ENCODE data around the gene ABCB6.

ABCB6 gene

DNA sequence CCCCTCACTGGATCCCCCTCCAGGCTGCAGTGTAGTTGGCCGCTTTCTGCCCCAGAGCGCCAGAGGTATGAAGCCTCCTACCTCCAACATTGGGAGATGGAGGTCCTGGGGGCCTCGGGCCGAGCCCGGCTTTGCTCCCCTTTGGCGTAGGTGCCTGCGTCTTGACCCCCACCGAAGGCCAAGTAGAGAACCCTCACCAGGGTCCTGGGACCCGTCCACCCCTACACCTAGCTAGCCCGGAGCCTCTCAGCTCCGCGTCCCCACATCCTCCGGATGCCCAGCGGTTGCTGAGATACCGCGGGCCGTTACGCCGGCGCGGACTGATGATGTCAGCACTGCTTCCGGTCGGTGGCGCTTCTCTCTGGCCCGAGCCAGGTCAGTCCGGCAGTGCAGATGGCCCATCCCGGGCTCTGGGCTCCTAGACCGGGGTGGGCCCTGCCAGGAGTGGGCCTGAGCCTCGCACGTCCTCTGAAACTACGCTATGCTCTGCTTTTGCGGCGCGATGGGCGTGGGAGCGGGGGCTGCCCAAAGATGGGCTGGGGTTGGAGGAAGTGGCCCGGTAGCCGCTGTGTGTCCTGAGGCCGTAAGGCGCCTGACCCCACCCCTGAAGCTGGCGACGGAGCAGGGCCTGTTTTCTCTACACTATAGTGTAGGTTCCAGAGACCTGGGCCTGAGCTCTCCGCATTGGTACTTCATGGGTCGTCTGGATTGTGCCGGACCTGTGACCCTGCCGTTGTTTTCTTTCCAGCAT lies 26.6 kb upstream of the ABCB6 start, which contains the start of the genes GLB1L and STK16:
Gene GLB1L, minus strand, starts transcription at position 297 of the 751 bp plus-strand sequence. CDS start 1,871 bp downstream, outside the sequence.
Gene STK16, plus strand, starts transcription at position 332 of the 751 bp plus-strand sequence. CDS start 521 bp downstream, outside the sequence.
- peak; percentile 98 for DNase-seq

DNA sequence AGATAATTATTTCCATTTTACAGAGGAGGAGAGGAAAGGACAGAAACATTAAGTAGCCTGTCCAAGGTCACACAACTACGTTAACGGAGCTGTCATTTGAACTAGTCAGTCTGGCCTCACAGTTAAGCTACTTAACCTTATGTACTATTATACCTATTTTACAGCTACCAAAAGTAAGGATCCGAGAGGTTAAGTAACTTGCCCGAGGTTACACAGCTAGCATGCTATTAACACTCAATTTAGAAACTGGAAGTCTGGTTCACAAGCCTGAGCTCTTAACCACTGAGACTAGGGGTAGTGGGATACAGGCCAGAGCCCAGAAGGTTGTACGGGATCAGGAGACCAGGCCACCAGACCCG lies 26.0 kb upstream of the ABCB6 start:
- DNase-seq = no peak

- no peak for DNase-seq
Measured at GRCh38 chr2:219243291-219243761, 24.6 kb upstream of the ABCB6 start.

DNA sequence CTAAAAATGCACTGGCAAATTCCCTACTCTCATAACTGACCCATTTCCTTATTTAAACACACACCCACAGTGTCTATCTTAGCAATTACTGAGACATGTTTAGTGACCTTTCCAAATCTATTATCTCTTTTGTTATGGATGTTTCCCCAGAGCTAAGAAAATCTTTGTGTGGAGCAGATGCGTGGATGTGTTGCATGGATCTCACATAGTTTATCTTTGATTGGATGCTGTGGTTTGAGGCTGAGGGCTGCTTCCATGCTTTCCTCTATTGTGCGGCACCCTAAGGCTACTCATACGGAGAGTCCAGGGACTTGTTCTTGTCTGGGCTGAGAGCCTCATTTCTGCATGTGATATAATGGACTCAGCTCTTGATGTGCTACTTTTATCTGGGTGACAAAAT lies 15.6 kb upstream of the ABCB6 start:
- DNase-seq = no peak

DNA sequence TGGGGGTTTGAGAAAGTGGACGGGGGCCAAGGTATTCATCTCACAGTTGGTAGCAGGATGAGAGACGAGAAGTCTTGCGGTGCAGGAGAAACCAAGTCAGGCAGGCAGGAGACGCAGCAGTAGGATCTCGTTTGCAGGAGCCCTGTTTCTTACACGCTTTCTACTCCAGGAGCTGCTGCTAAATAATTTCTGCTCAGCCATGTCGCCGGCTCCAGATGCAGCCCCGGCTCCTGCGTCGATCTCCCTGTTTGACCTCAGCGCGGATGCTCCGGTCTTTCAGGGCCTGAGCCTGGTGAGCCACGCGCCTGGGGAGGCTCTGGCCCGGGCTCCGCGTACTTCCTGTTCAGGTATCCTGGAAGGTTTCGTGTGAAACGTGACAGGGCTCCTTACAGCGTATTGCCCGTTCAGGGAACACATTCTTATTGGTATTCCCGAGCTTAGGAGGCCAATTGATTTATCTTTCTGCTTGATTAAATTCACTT lies 11.3 kb upstream of the ABCB6 start:
- no peak for DNase-seq

GRCh38 chr2:219229305-219230058 lies 10.7 kb upstream of the ABCB6 start, which contains the start of the genes ANKZF1 and ATG9A:
Gene ANKZF1 (plus strand): TSS chr2:219229806. CDS start chr2:219230258, 452 bp downstream.
Gene ATG9A (minus strand): TSS chr2:219229636. CDS start chr2:219228024, 1,612 bp downstream.
- peak; percentile 99 for DNase-seq

DNA sequence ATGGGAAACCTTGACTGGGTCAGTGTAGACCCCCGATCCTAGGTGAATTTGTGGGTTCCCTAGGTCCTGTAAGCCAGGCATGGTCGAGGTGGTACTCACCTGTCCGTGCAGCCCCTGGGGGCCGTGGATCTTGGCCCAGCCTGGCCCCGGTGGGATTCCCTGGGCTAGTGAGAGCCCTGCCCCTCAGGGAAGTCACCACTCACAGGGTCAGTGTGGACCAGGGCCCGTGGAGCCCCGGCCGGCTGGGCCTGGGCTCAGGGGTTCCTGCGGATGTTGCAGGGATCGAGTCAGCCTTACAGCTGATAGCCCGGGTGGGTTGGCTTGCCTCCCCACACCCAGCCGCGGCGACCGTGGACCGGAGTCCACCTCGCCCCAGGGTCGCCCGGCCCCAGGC lies 10.2 kb upstream of the ABCB6 start:
- DNase-seq = no peak

DNA sequence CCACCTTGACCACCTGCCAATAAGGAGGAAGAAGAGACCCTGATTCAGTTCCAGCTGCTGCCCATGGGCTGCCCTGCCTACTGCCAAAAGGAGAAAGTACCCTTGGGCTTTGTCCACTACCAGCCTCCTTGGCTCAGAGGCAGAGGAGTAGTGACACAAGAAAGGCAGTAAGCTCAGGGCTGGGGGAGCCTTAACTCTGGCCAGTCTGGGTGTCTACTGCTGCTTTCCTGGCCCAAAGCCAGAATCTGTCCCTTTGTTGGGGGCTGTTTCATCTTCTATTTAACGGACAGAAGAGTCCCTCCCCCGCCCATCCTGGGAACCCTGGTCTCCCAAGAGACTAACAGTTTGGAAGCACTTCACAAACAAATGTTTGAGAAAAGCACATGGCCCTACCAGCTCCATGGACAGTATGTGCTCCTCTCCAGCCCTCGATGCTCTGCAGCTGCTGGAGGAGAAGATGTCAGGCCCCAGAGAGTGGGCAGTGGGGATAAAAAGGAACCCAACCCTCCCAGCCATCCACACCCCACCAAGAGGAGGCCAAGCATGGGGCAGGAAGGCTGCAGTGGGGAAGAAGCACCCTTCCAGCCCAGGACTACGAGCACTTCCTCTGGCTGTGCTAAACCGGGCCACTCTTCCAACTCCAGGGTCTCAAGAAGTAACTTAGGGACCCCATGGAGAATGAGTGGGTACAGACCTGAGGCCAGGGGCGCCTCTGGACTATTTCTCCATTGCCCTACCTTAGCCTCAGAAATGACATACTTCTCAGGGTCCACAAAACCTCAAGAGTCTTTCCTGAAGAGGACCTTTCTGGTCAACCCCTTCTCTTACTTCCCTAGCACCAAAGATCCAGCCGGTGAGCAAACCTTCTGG lies 9.5 kb upstream of the ABCB6 start:
- no peak for DNase-seq

- DNase-seq = no peak
Measured at GRCh38 chr2:219225350-219225749, 6.6 kb upstream of the ABCB6 start.

- no peak for DNase-seq
Measured at GRCh38 chr2:219223831-219224610, 5.3 kb upstream of the ABCB6 start.

- DNase-seq = no peak
Measured at GRCh38 chr2:219221957-219222518, 3.3 kb upstream of the ABCB6 start.

DNA sequence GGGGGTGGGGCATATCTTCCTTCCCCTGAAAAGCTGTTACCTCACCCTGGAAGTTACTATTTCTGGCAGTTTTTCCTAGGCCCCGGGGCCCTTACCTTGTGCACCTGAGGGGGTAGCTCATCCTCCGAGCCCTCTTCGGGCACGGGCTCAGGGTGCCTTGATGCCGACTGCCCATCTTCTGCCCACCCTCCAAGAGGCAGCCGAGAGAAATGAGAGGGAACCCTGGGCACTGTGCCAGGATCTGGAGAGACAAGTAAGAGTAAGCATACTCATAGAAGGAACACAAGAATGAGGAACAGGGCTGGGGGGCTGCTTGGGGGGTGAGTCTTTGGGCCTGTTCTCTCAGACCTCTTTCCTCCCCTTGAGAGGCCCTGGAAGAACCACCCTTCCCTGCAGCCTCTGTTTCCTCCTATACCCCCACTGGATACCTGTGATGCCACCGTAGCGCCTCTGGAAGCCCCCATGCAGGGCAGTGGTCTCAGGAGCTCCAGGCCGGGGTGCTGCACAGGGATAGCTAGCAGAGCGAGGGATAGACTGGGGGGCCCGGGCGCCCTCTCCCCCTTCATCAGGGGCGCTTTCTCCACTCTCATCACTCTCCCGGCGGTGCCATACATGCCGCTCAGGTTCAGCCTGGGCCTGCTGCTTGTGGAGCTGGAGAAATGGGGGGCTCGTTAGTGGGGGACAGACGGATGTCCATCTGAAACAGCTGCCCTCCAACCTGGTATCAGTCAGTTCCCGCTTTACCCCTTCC lies 2.1 kb upstream of the ABCB6 start:
- DNase-seq = no peak

- no peak for DNase-seq
Measured at GRCh38 chr2:219219784-219220532, 1.2 kb upstream of the ABCB6 start.

- no peak for DNase-seq
Measured at GRCh38 chr2:219218217-219218731, 484 bp downstream of the ABCB6 start.

GRCh38 chr2:219216535-219216915 lies 2.2 kb downstream of the ABCB6 start:
- DNase-seq = no peak

DNA sequence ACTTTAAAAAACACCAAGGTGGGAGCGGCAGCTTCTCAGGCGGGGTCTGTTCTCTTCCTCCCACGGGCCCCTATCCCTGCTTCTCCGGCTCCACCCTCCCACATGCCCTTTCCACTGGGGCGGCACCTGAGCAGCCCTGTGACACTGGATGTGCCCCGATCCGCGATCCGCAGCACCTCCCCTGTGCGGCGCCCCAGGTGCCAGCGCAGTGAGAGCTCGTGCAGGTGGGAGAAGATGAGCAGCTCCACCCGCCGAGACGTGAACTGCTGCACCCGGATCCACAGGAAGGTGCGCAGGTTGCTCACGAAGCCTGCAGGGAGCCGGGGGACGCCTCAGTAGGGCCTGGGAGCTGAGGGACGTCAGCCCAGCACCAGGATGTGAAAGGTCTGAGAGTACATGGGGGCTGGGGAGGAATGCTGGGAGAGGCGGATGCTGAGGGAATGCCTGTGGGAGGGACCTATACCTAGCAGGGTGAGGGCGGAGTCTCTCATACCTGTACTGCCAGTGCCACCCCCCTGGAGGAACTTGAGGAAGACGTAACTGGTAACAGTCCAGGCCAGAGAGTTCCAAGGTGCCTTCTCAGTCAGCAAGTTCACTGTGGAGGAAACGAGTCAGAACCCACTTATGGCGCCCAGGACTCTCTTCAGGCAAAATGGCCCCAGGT lies 2.8 kb downstream of the ABCB6 start:
- DNase-seq = no peak

GRCh38 chr2:219214786-219215185 lies 4.0 kb downstream of the ABCB6 start:
- no peak for DNase-seq

DNA sequence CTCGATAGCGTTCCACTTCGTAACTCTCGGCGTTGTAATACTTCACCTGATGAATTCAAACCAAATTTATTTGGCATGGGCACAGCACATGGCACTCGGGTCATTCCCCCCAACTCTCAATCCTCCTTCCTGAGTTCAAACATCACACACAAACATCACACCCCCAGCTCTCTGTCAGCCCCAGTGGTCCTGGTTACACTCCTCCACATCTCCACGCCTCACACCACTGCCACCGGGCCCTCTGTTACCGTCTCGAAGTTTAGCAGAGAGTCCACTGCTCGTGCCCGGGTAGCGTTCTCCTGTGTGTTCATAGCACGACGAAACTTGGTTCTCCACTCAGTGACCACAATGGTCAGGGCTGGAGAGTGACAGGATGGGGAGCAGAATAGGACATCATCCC lies 4.6 kb downstream of the ABCB6 start:
- no peak for DNase-seq

DNA sequence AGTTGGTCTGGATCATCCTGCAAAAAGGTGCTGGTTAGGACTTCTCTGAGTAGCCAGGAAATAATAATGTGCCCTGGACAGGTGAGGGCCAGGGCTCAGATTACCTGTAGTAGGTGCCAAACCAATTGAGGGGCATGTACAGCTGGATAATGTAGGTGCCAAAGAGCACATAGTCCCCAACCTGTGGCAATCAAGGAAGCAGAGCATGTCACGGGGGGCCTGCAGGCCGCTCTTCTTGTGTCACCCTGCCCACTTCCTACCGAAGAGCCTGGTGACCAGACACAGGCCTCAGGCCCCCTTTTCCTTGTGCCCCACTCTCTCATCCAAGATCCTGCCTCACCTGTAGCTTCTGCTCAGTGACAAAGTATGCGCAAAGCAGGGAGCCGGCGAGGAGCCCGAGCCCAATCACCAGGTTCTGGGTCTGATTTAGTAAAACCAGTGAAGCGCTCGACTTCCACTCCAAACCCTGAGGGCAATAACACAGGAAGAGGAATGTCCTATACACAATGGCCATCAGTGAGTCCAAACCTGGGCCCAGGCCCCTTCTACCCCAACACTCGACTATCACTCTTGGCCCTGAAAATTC lies 5.2 kb downstream of the ABCB6 start:
- no peak for DNase-seq
